WTC11 (cell line): Measurements from ENCODE around the gene OLFM1. TPM values are rescaled to one million over a fixed set of nuclear protein-coding genes. Genes with fewer than 3 reads are reported as not detected.

Experiments used
- ATAC-seq: fragments of 200-7000 bp; cut with Tn5 transposase; 2 replicates; pipeline ENCODE4 v1.10.0; 2021; ENCODE audit warnings: mild to moderate bottlenecking, moderate library complexity
- CTCF ChIA-PET: fragments of 300-600 bp; sonication (Branson Sonifier 250); formaldehyde crosslinking; loops from one replicate; lab custom pipeline; 2021; ENCODE audit warnings: antibody characterized with exemption; lab: Charles Lee
- POLR2A ChIA-PET: fragments of 350-600 bp; sonication (Branson Sonifier 250); formaldehyde crosslinking; loops from one replicate; lab custom pipeline; 2021; ENCODE audit warnings: antibody characterized with exemption; lab: Charles Lee
- DNase-seq: peaks from one replicate; pipeline ENCODE4 v3.0.0; 2021; ENCODE audit warnings: low spot score
- H3K27ac Mint-ChIP-seq: 2 replicates; pipeline ENCODE4 v1.8.0; 2021; ENCODE audit warnings: mixed read lengths
- H3K27me3 Mint-ChIP-seq: 2 replicates; pipeline ENCODE4 v1.8.0; 2021; ENCODE audit warnings: low read depth, mild to moderate bottlenecking, moderate library complexity, mixed read lengths
- H3K36me3 Mint-ChIP-seq: 2 replicates; pipeline ENCODE4 v1.8.0; 2021; ENCODE audit warnings: mixed read lengths
- H3K4me1 Mint-ChIP-seq: 2 replicates; pipeline ENCODE4 v1.8.0; 2022; ENCODE audit warnings: mixed read lengths
- H3K4me3 Mint-ChIP-seq: 2 replicates; pipeline ENCODE4 v1.8.0; 2021; ENCODE audit warnings: mild to moderate bottlenecking, moderate library complexity, mixed read lengths
- H3K9me3 Mint-ChIP-seq: 2 replicates; pipeline ENCODE4 v1.8.0; 2021; ENCODE audit warnings: mixed read lengths
- ATF1 ChIP-seq: sonication (generic); formaldehyde crosslinking; IDR thresholded peaks from 2 replicates; pipeline ENCODE4 v1.8.1; 2023; ENCODE audit warnings: mild to moderate bottlenecking, moderate library complexity, missing genetic modification reagents
- E2F4 ChIP-seq: sonication (generic); formaldehyde crosslinking; IDR thresholded peaks from 2 replicates; pipeline ENCODE4 v1.8.1; 2022; ENCODE audit warnings: low read depth, mild to moderate bottlenecking, moderate library complexity, missing genetic modification reagents, borderline replicate concordance
- EMX1 ChIP-seq: fragments of 250-450 bp; sonication (Bioruptor Pico); IDR thresholded peaks from 2 replicates; pipeline ENCODE4 v1.8.0; 2021; ENCODE audit warnings: mild to moderate bottlenecking
- FOXK1 ChIP-seq: sonication (generic); formaldehyde crosslinking; IDR thresholded peaks from 2 replicates; pipeline ENCODE4 v1.8.0; 2022; ENCODE audit warnings: mild to moderate bottlenecking, moderate library complexity, missing genetic modification reagents
- IRF2 ChIP-seq: sonication (generic); formaldehyde crosslinking; IDR thresholded peaks from 2 replicates; pipeline ENCODE4 v1.8.0; 2022; ENCODE audit warnings: low read depth, missing genetic modification reagents, borderline replicate concordance
- MAX ChIP-seq: sonication (generic); formaldehyde crosslinking; IDR thresholded peaks from 2 replicates; pipeline ENCODE4 v1.8.0; 2022; ENCODE audit warnings: mild to moderate bottlenecking, missing genetic modification reagents
- MLX ChIP-seq: sonication (generic); formaldehyde crosslinking; IDR thresholded peaks from 2 replicates; pipeline ENCODE4 v1.8.1; 2023; ENCODE audit warnings: mild to moderate bottlenecking, missing genetic modification reagents, moderate library complexity
- NFATC4 ChIP-seq: fragments of 250-450 bp; sonication (Bioruptor Pico); IDR thresholded peaks from 2 replicates; pipeline ENCODE4 v1.9.0; 2021; ENCODE audit warnings: mild to moderate bottlenecking
- NFE2L1 ChIP-seq: sonication (generic); formaldehyde crosslinking; IDR thresholded peaks from 2 replicates; pipeline ENCODE4 v1.8.1; 2023; ENCODE audit warnings: missing genetic modification reagents
- PREB ChIP-seq: sonication (generic); formaldehyde crosslinking; IDR thresholded peaks from 2 replicates; pipeline ENCODE4 v1.8.1; 2022; ENCODE audit warnings: mild to moderate bottlenecking, missing genetic modification reagents, moderate library complexity, borderline replicate concordance
- SOX15 ChIP-seq: fragments of 250-450 bp; sonication (Bioruptor Pico); IDR thresholded peaks from 2 replicates; pipeline ENCODE4 v1.9.0; 2021; ENCODE audit warnings: mild to moderate bottlenecking
- SP1 ChIP-seq: sonication (generic); formaldehyde crosslinking; conservative IDR thresholded peaks from 2 replicates; pipeline ENCODE4 v1.8.1; 2022; ENCODE audit warnings: missing genetic modification reagents
- TCF7 ChIP-seq: sonication (generic); formaldehyde crosslinking; IDR thresholded peaks from 2 replicates; pipeline ENCODE4 v1.8.0; 2022; ENCODE audit warnings: mild to moderate bottlenecking, low read depth, missing genetic modification reagents, moderate library complexity
- USF1 ChIP-seq: sonication (generic); formaldehyde crosslinking; IDR thresholded peaks from 2 replicates; pipeline ENCODE4 v1.8.0; 2022; ENCODE audit warnings: mild to moderate bottlenecking, missing genetic modification reagents
- USF2 ChIP-seq: sonication (generic); formaldehyde crosslinking; IDR thresholded peaks from 2 replicates; pipeline ENCODE4 v1.8.1; 2023; ENCODE audit warnings: mild to moderate bottlenecking, missing genetic modification reagents, moderate library complexity
- ZBTB43 ChIP-seq: sonication (generic); formaldehyde crosslinking; IDR thresholded peaks from 2 replicates; pipeline ENCODE4 v1.8.1; 2023; ENCODE audit warnings: mild to moderate bottlenecking, missing genetic modification reagents
- ZMAT4 ChIP-seq: fragments of 250-450 bp; sonication (Bioruptor Pico); IDR thresholded peaks from 2 replicates; pipeline ENCODE4 v1.9.0; 2021; ENCODE audit warnings: mild to moderate bottlenecking
- ZNF138 ChIP-seq: sonication (generic); formaldehyde crosslinking; conservative IDR thresholded peaks from 2 replicates; pipeline ENCODE4 v1.8.1; 2022; ENCODE audit warnings: mild to moderate bottlenecking, moderate library complexity, missing genetic modification reagents
- ZNF416 ChIP-seq: fragments of 250-450 bp; sonication (Bioruptor Pico); IDR thresholded peaks from 2 replicates; pipeline ENCODE4 v1.9.0; 2021; ENCODE audit warnings: mild to moderate bottlenecking, inconsistent platforms
- ZNF425 ChIP-seq: fragments of 250-450 bp; sonication (Bioruptor Pico); conservative IDR thresholded peaks from 2 replicates; pipeline ENCODE4 v1.9.0; 2021; ENCODE audit warnings: mild to moderate bottlenecking
- ZNF671 ChIP-seq: fragments of 250-450 bp; sonication (Bioruptor Pico); IDR thresholded peaks from 2 replicates; pipeline ENCODE4 v1.8.0; 2021; ENCODE audit warnings: mild to moderate bottlenecking
- total RNA-seq: library from RNA; stranded (reverse); gene quantifications from 3 replicates; pipeline ENCODE4 v1.2.3, GENCODE V29; 2021

Gene OLFM1
- total RNA-seq, 1 experiment from 2014 or later = 37.6 TPM

- ChIA-PET POLR2A (no interaction called here), CTCF (no interaction called here)
- no peak for DNase-seq
- TF ChIP-seq SP1 = no peak
- TF ChIP-seq MAX (CRISPR knock-in tag) = no peak
- TF ChIP-seq E2F4 = no peak
- no peak for TF ChIP-seq MLX (CRISPR knock-in tag)
- TF ChIP-seq ZMAT4 (CRISPR knock-in tag) = no peak
- no peak for TF ChIP-seq ZNF425 (CRISPR knock-in tag)
- TF ChIP-seq, all 79 proteins: peak for 0
- H3K36me3 Mint-ChIP-seq = peaks cover 9% of the 10 kb centered on the region
- peaks cover 13% of the 10 kb centered on the region for H3K4me1 Mint-ChIP-seq
- H3K27me3 Mint-ChIP-seq = no peaks in the 10 kb centered on the region; the same call in 1 of the 2 replicates
- no peak overlapping the region for H3K27ac Mint-ChIP-seq
- no peak overlapping the region for H3K4me3 Mint-ChIP-seq
- no peak for ATAC-seq
- H3K9me3 Mint-ChIP-seq = peaks cover 22% of the 10 kb centered on the region
Observed at GRCh38 chr9:135150981-135151380, 63.5 kb downstream of the OLFM1 start.

GRCh38 chr9:135151757-135152613 lies 64.5 kb downstream of the OLFM1 start:
- ChIA-PET POLR2A (interaction anchor here (0.5 kb wide), 1 partner anchor 259 kb away, joined by 3 read pairs; no protein-coding TSS in a partner anchor), CTCF (interaction anchor here (0.9 to 1.5 kb wide), 5 partner anchors 15 to 214 kb away, joined by 3 to 4 read pairs (median 3); no protein-coding TSS in a partner anchor)
- Mint-ChIP-seq H3K9me3 (peaks cover 22% of the 10 kb centered on the region), H3K27me3 (no peaks in the 10 kb centered on the region; the same call in 1 of the 2 replicates), H3K27ac (no peak overlapping the region), H3K4me3 (no peak overlapping the region), H3K4me1 (peaks cover 13% of the 10 kb centered on the region), H3K36me3 (peaks cover 9% of the 10 kb centered on the region)
- no peak for TF ChIP-seq SOX15
- TF ChIP-seq FOXK1 = no peak
- no peak for TF ChIP-seq ZNF138 (CRISPR knock-in tag)
- TF ChIP-seq NFATC4 (CRISPR knock-in tag) = no peak
- TF ChIP-seq ZNF416 (CRISPR knock-in tag) = no peak
- TF ChIP-seq EMX1 (CRISPR knock-in tag) = no peak
- DNase-seq (no peak), ATAC-seq (no peak)

- DNase-seq = peak; percentile 61
- POLR2A ChIA-PET = interaction anchor here (0.5 kb wide), 1 partner anchor 258 kb away, joined by 3 read pairs; no protein-coding TSS in a partner anchor
- peaks cover 9% of the 10 kb centered on the region for H3K36me3 Mint-ChIP-seq
Observed at GRCh38 chr9:135152614-135153334, 65.3 kb downstream of the OLFM1 start.

More at GRCh38 chr9:135152614-135153334, 65.3 kb downstream of the OLFM1 start:
- peak; percentile 86 for ATAC-seq
- Mint-ChIP-seq H3K4me3 (no peak overlapping the region), H3K4me1 (peaks cover 13% of the 10 kb centered on the region), H3K27me3 (no peaks in the 10 kb centered on the region; the same call in 1 of the 2 replicates), H3K27ac (no peak overlapping the region), H3K9me3 (peaks cover 22% of the 10 kb centered on the region)
- TF ChIP-seq ZBTB43 (CRISPR knock-in tag) (no peak), USF1 (peak; percentile 61; the same call in 1 of the 2 replicates), ATF1 (CRISPR knock-in tag) (no peak), ZNF671 (CRISPR knock-in tag) (no peak), USF2 (CRISPR knock-in tag) (peak; percentile 82), TCF7 (CRISPR knock-in tag) (no peak), NFE2L1 (peak; percentile 85), IRF2 (CRISPR knock-in tag) (no peak), PREB (CRISPR knock-in tag) (no peak)
- CTCF ChIA-PET = interaction anchor here (0.9 to 1.5 kb wide), 6 partner anchors 16 to 258 kb away, joined by 3 to 4 read pairs (median 3); no protein-coding TSS in a partner anchor
